SK-N-SH (cell line): ENCODE measurements around the gene ALG9. TPM values are rescaled to one million over a fixed set of nuclear protein-coding genes. Genes with fewer than 3 reads are reported as not detected.

Source experiments
- CTCF ChIA-PET: fragments of 300-600, 350-600 bp; formaldehyde crosslinking; extraction: SDS; loops from one replicate; lab custom pipeline; 2021; lab: Yijun Ruan, JAX
- POLR2A ChIA-PET: fragments of 350-600 bp; sonication (Branson Sonifier 250); formaldehyde crosslinking; extraction: SDS; loops from one replicate; lab custom pipeline; 2020; ENCODE audit warnings: antibody characterized with exemption, inconsistent platforms; lab: Yijun Ruan, JAX
- DNase-seq: peaks from one replicate; pipeline ENCODE4 v3.0.0; 2012
- H2AFZ ChIP-seq: fragments of 200-600 bp; sonication (generic); 2 replicates; pipeline ENCODE4 v1.8.1; 2016; ENCODE audit warnings: antibody characterized with exemption, mild to moderate bottlenecking, low read depth
- H3F3A ChIP-seq: fragments of 200-600 bp; sonication (generic); replicated peaks from 2 replicates; pipeline ENCODE3; 2016; ENCODE audit warnings: antibody characterized with exemption, mild to moderate bottlenecking; ENCODE audit not compliant: insufficient read depth
- H3K27ac ChIP-seq, 2 experiments: fragments of 200-500 bp in 1 of 2; fragments of 200-600 bp in 1 of 2; sonication (Bioruptor generic) in 1 of 2; sonication (generic), shearing (Covaris generic) in 1 of 2; 2 replicates each; pipeline versions ENCODE4 v1.5.1 to v1.6.1; 2014 to 2016; ENCODE audit warnings: low read depth in 2 of 2, inconsistent platforms in 1 of 2, low read length in 1 of 2, mild to moderate bottlenecking in 1 of 2, mixed read lengths in 1 of 2
- H3K27me3 ChIP-seq: fragments of 200-600 bp; sonication (generic), shearing (Covaris generic); 2 replicates; pipeline ENCODE4 v1.6.1; 2016; ENCODE audit warnings: mixed run types; ENCODE audit not compliant: insufficient read depth
- H3K36me3 ChIP-seq, 2 experiments: fragments of 200-500 bp in 1 of 2; fragments of 200-600 bp in 1 of 2; sonication (Bioruptor generic) in 1 of 2; sonication (generic) in 1 of 2; replicated peaks in 1 of 2; 2 replicates each; pipeline versions ENCODE3 to v1.5.1; 2014 to 2016; ENCODE audit warnings: low read length in 1 of 2, mild to moderate bottlenecking in 1 of 2; ENCODE audit not compliant: insufficient read depth in 2 of 2, control insufficient read depth in 1 of 2
- H3K4me1 ChIP-seq, 2 experiments: fragments of 200-500 bp in 1 of 2; fragments of 200-600 bp in 1 of 2; sonication (Bioruptor generic) in 1 of 2; sonication (generic), shearing (Covaris generic) in 1 of 2; 2 replicates each; pipeline versions ENCODE4 v1.5.1 to v1.6.1; 2014 to 2016; ENCODE audit warnings: low read depth in 1 of 2, low read length in 1 of 2, mixed run types in 1 of 2; ENCODE audit not compliant: insufficient read depth in 2 of 2, control insufficient read depth in 1 of 2
- H3K4me2 ChIP-seq: fragments of 200-600 bp; sonication (generic), shearing (Covaris generic); 2 replicates; pipeline ENCODE4 v1.6.1; 2017; ENCODE audit warnings: mixed run types
- H3K4me3 ChIP-seq, 2 experiments: fragments of 200-500 bp in 1 of 2; fragments of 200-600 bp in 1 of 2; sonication (Bioruptor generic) in 1 of 2; sonication (generic), shearing (Covaris generic) in 1 of 2; 2 replicates each; pipeline versions ENCODE4 v1.5.1 to v1.8.1; 2014 to 2016; ENCODE audit warnings: low read depth in 2 of 2, inconsistent platforms in 1 of 2, low read length in 1 of 2, mild to moderate bottlenecking in 1 of 2, mixed read lengths in 1 of 2, moderate library complexity in 1 of 2
- H3K79me2 ChIP-seq: fragments of 200-600 bp; sonication (generic); 2 replicates; pipeline ENCODE4 v1.8.1; 2017; ENCODE audit warnings: mild to moderate bottlenecking; ENCODE audit not compliant: insufficient read depth
- H3K9ac ChIP-seq: fragments of 200-600 bp; sonication (generic); 2 replicates; pipeline ENCODE4 v1.6.1; 2017; ENCODE audit warnings: mixed run types
- H3K9me2 ChIP-seq: fragments of 200-600 bp; sonication (generic); 2 replicates; pipeline ENCODE4 v1.6.1; 2017; ENCODE audit warnings: mixed run types
- H3K9me3 ChIP-seq: fragments of 200-600 bp; sonication (generic); 2 replicates; pipeline ENCODE4 v1.6.1; 2017; ENCODE audit warnings: mixed run types, mild to moderate bottlenecking, moderate library complexity
- H4K20me1 ChIP-seq: fragments of 200-600 bp; sonication (generic); 2 replicates; pipeline ENCODE4 v1.6.1; 2017; ENCODE audit warnings: mild to moderate bottlenecking, mixed run types; ENCODE audit not compliant: insufficient read depth
- CTCF ChIP-seq: fragments of 200-600 bp; sonication (generic); IDR thresholded peaks from 2 replicates; pipeline ENCODE4 v1.6.1; 2017; ENCODE audit warnings: antibody characterized with exemption, mild to moderate bottlenecking, moderate library complexity
- EP300 ChIP-seq, 2 experiments: IDR thresholded peaks; 2 replicates each; pipeline versions ENCODE4 v1.4.0 to v1.6.1; 2012; ENCODE audit warnings: borderline replicate concordance in 1 of 2, low read depth in 1 of 2, low read length in 1 of 2
- EZH2phosphoT487 ChIP-seq: fragments of 200-600 bp; sonication (generic); IDR thresholded peaks from 2 replicates; pipeline ENCODE4 v1.6.1; 2017; ENCODE audit warnings: low read depth, mixed run types, mild to moderate bottlenecking, antibody characterized with exemption, moderate library complexity, borderline replicate concordance
- FOSL2 ChIP-seq: IDR thresholded peaks from 2 replicates; pipeline ENCODE4 v1.4.0; 2012; ENCODE audit warnings: low read depth, mild to moderate bottlenecking, moderate library complexity, borderline replicate concordance
- FOXJ3 ChIP-seq: sonication (generic); formaldehyde crosslinking; IDR thresholded peaks from 2 replicates; pipeline ENCODE4 v1.5.1; 2020; ENCODE audit warnings: mild to moderate bottlenecking, missing genetic modification reagents
- GABPA ChIP-seq: IDR thresholded peaks from 2 replicates; pipeline ENCODE4 v1.4.0; 2012; ENCODE audit warnings: low read depth, mild to moderate bottlenecking
- GATA2 ChIP-seq: sonication (generic); formaldehyde crosslinking; IDR thresholded peaks from 2 replicates; pipeline ENCODE4 v1.5.0; 2020; ENCODE audit warnings: mild to moderate bottlenecking, missing genetic modification reagents
- JUND ChIP-seq: IDR thresholded peaks from 2 replicates; pipeline ENCODE4 v1.4.0; 2012
- MXI1 ChIP-seq: IDR thresholded peaks from 2 replicates; pipeline ENCODE4 v1.6.1; 2012; ENCODE audit warnings: mild to moderate bottlenecking, low read depth, low read length, improper control_type of control experiment
- NRF1 ChIP-seq: IDR thresholded peaks from 2 replicates; pipeline ENCODE4 v1.6.1; 2012; ENCODE audit warnings: low read depth, mild to moderate bottlenecking, low read length
- RCOR1 ChIP-seq: fragments of 150-350 bp; IDR thresholded peaks from 2 replicates; pipeline ENCODE4 v1.6.1; 2017; ENCODE audit warnings: antibody characterized with exemption, low read length
- REST ChIP-seq: IDR thresholded peaks from 2 replicates; pipeline ENCODE4 v1.6.1; 2012; ENCODE audit warnings: mild to moderate bottlenecking, low read depth, low read length, moderate library complexity
- RXRA ChIP-seq: IDR thresholded peaks from 2 replicates; pipeline ENCODE4 v1.4.0; 2012; ENCODE audit warnings: low read depth, mild to moderate bottlenecking, borderline replicate concordance
- SIN3A ChIP-seq: IDR thresholded peaks from 2 replicates; pipeline ENCODE4 v1.6.1; 2012; ENCODE audit warnings: low read depth, mild to moderate bottlenecking, low read length, moderate library complexity, borderline replicate concordance
- TAF1 ChIP-seq: IDR thresholded peaks from 2 replicates; pipeline ENCODE4 v1.6.1; 2012; ENCODE audit warnings: low read depth, mild to moderate bottlenecking, low read length, moderate library complexity, borderline replicate concordance
- TCF12 ChIP-seq: IDR thresholded peaks from 2 replicates; pipeline ENCODE4 v1.4.0; 2012
- USF2 ChIP-seq: fragments of 150-350 bp; IDR thresholded peaks from 2 replicates; pipeline ENCODE4 v1.6.1; 2017; ENCODE audit warnings: antibody characterized with exemption, low read length, low read depth, borderline replicate concordance
- WGBS: methylation state at CpG from one replicate; pipeline ENCODE4 v1.1.6; 2017; ENCODE audit warnings: low lambda C conversion rate; 5-methylcytosine and 5-hydroxymethylcytosine counted together
- polyA plus RNA-seq, 3 experiments: library from polyadenylated mRNA; depleted of rRNA; stranded (reverse); fragments of >200 nt; gene quantifications; 2 replicates each; pipeline ENCODE4 v1.2.3, GENCODE V29; 2012

Gene ALG9
- polyA plus RNA-seq, 1 of the 3 experiments (the other 2 are of a cell fraction) = 17.9 TPM

- TF ChIP-seq REST (no peak), JUND (no peak)
Observed at GRCh38 chr11:111788051-111788450, 83.3 kb downstream of the ALG9 start (continued).

- Histone ChIP-seq H3K4me3 (no peak overlapping the region), H3K27ac (no peak overlapping the region), H3F3A (no peaks in the 10 kb centered on the region), H3K4me2 (no peak overlapping the region), H2AFZ (no peak overlapping the region), H3K9me2 (no peaks in the 10 kb centered on the region), H3K9me3 (no peaks in the 10 kb centered on the region), H3K9ac (no peak overlapping the region), H3K4me1 (peaks cover 5 to 10% of the 10 kb centered on the region in 2 experiments; a peak in 3 of 4 replicates), H3K36me3 (peaks cover 6 to 9% of the 10 kb centered on the region in 2 experiments), H3K27me3 (no peaks in the 10 kb centered on the region), H3K79me2 (no peaks in the 10 kb centered on the region), H4K20me1 (no peaks in the 10 kb centered on the region)
- CTCF ChIA-PET = interaction anchor here (2.1 kb wide), 1 partner anchor 9 kb away, joined by 13 read pairs; no protein-coding TSS in a partner anchor
- DNase-seq = no peak
- POLR2A ChIA-PET = no interaction called here
- TF ChIP-seq EP300 (IDR thresholded peaks at IDR 0.05; ENCODE audit: borderline replicate concordance in 1 of 2, low read depth in 1 of 2, low read length in 1 of 2) (no peak), RCOR1 (no peak), RXRA (no peak), JUND (no peak), TAF1 (no peak), NRF1 (no peak), FOSL2 (no peak), GABPA (no peak), EZH2phosphoT487 (no peak), GATA2 (CRISPR knock-in tag) (no peak), TCF12 (no peak), SIN3A (no peak), FOXJ3 (CRISPR knock-in tag) (no peak), USF2 (no peak), CTCF (no peak), REST (no peak), MXI1 (no peak)
- WGBS = 89% methylated on average over 2 of the region's 2 CpGs
Observed at GRCh38 chr11:111785886-111786412, 85.4 kb downstream of the ALG9 start.
